Measurements from ENCODE around the gene CLN3.
"Not testable (repeated sequence)": the region's sequence is repeated elsewhere in the genome, so short reads cannot be mapped to it uniquely, and the experiment has no call there.

The CLN3 gene

DNA sequence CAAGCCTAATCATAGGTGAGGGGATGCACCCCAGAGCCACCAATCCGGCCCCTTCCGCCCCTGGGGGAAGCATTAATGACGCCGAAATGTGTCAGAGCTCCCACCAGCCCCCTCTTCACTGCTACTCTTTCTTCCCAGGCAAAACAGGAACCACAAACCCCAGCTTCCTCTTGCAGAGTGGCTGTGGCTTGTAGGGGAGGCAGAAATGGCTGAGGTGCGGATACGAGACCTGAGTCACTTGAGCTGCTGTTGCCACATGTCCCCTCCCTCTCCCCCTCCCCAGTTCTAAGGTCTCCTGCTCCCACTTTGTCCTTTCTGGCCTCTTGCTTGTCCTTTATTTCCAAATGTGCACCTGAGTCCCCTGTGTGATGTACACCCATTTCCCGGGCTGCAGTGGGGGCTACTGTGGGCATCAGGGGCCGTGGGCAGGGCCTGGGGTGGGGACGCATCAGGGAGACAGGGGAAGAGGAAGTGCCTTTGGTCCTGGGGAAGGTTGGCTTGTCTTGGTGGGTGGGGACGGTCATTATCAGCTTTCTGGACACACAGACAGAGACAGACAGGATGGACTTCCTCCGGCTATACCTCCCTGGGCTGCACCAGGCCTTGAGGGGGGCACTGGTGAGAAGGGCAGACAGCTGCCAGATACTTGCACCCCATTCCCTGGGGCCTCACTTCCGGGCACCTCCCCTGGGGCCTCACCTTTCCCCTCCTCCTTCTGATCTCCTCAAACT, 2.4 kb upstream of the CLN3 start, which contains the start of gene APOBR:
Gene APOBR, plus strand, starts transcription at position 523 of the 731 bp plus-strand sequence. Its CDS starts 39 bp downstream, at position 562.
- DNase-seq: peak; percentile 67

DNA sequence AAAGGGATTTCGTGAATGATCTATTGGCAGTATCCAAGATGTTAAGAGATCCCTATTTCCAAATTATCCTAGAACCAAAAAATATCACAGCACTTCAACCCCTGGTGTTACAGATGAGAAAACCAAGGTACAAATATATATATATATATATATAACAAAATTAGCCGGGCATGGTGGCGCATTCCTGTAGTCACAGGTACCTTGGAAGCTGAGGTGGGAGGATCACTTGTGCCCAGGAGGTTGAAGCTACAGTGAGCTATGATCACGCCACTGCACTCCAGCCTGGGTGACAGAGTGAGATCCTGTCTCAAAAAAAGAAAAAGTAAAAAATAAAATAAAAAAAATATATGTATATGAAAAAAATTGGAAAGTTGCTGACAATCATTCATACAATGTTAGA, 637 bp upstream of the CLN3 start:
- DNase-seq: no peak

- peak; percentile 60 for DNase-seq
Measured at GRCh38 chr16:28491230-28491969, 474 bp downstream of the CLN3 start.

DNA sequence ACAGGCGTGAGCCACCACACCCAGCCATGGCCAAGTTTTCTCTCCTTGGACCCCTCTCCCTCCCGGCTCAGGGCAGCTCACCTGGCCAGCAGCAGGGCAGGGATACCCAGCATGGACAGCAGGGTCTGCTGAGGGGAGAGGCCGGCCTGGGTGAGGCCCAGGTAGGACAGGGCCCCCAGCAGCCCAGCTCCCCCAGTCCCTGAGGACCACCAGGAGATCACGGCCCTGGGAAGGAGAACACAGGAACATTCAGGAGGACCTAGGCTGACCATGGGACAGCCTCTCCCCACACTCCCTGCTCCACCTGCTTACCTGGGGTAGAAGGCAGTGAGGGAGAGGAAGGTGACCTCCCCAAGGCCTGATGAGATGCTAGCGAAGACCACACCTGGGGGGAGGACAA, 5.6 kb downstream of the CLN3 start:
- DNase-seq: no peak

GRCh38 chr16:28483361-28483760, 8.5 kb downstream of the CLN3 start:
- DNase-seq: not testable (repeated sequence)

- DNase-seq: no peak
Measured at GRCh38 chr16:28482026-28482425, 9.8 kb downstream of the CLN3 start.

GRCh38 chr16:28478506-28479180, 13.2 kb downstream of the CLN3 start:
- DNase-seq: no peak

GRCh38 chr16:28477311-28477920, 14.5 kb downstream of the CLN3 start:
- DNase-seq: no peak

DNA sequence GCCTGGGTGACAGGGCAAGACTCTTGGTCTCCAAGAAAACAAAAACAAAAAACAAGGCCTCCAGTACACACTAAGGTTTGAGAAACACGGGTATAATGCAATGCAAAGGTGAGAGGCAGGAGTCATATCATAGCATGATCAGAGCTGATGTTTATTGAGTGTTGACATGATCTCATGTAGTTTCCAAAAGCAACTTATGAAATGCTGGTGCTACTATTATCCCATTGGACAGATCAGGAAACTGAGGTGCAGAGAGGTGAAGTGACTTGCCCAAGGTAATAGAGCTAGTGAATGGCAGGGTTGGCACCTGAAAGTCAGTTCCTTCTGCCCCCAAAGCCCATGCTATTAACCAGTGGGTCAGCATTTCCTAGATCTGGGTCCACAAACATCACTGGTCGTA, 16.7 kb downstream of the CLN3 start:
- DNase-seq: no peak

- no peak for DNase-seq
Measured at GRCh38 chr16:28473714-28474265, 18.1 kb downstream of the CLN3 start.

- not testable (repeated sequence) for DNase-seq
Measured at GRCh38 chr16:28447081-28447480, 44.8 kb downstream of the CLN3 start.

- DNase-seq: not testable (repeated sequence)
Measured at GRCh38 chr16:28446388-28446787, 45.5 kb downstream of the CLN3 start.

- DNase-seq: not testable (repeated sequence)
Measured at GRCh38 chr16:28443943-28444342, 47.9 kb downstream of the CLN3 start.

GRCh38 chr16:28438899-28439298, 53.0 kb downstream of the CLN3 start:
- not testable (repeated sequence) for DNase-seq

GRCh38 chr16:28435340-28435739, 56.5 kb downstream of the CLN3 start:
- not testable (repeated sequence) for DNase-seq
